GM23338 (cell line): ENCODE results near the gene MYO18B. TPM values are rescaled to one million over a fixed set of nuclear protein-coding genes. Genes with fewer than 3 reads are reported as not detected.

Experiments used
- ATAC-seq: fragments of 200-7000 bp; cut with Tn5 transposase; 3 replicates; pipeline ENCODE4 v1.9.1; 2020
- DNase-seq: peaks from one replicate; pipeline ENCODE4 v3.0.0-alpha.2; 2015; ENCODE audit warnings: low spot score
- H2AFZ ChIP-seq: fragments of 200-600 bp; sonication (generic); 2 replicates; pipeline ENCODE4 v1.8.0; 2016; ENCODE audit warnings: antibody characterized with exemption, mild to moderate bottlenecking, moderate library complexity
- H3F3A ChIP-seq: fragments of 200-600 bp; sonication (generic); replicated peaks from 2 replicates; pipeline ENCODE4 v1.8.0; 2017; ENCODE audit warnings: antibody characterized with exemption, mixed run types, low read depth
- H3K27ac ChIP-seq: fragments of 200-600 bp; sonication (generic); 2 replicates; pipeline ENCODE4 v1.6.1; 2016; ENCODE audit warnings: low read depth
- H3K27me3 ChIP-seq: fragments of 200-600 bp; sonication (generic); 2 replicates; pipeline ENCODE4 v1.8.0; 2016; ENCODE audit warnings: mild to moderate bottlenecking, mixed run types, moderate library complexity; ENCODE audit not compliant: insufficient read depth
- H3K36me3 ChIP-seq: fragments of 200-600 bp; sonication (generic); 2 replicates; pipeline ENCODE4 v1.8.0; 2016; ENCODE audit warnings: mild to moderate bottlenecking; ENCODE audit not compliant: insufficient read depth
- H3K4me1 ChIP-seq: fragments of 200-600 bp; sonication (generic); 2 replicates; pipeline ENCODE4 v1.8.0; 2016; ENCODE audit warnings: mild to moderate bottlenecking, moderate library complexity; ENCODE audit not compliant: insufficient read depth
- H3K4me2 ChIP-seq: fragments of 200-600 bp; sonication (generic); 2 replicates; pipeline ENCODE4 v1.7.1; 2017; ENCODE audit warnings: mixed run types
- H3K4me3 ChIP-seq: fragments of 200-600 bp; sonication (generic); 2 replicates; pipeline ENCODE4 v1.6.1; 2016; ENCODE audit warnings: mixed run types
- H3K79me2 ChIP-seq: fragments of 200-600 bp; sonication (generic); replicated peaks from 2 replicates; pipeline ENCODE4 v1.8.0; 2017; ENCODE audit warnings: mild to moderate bottlenecking; ENCODE audit not compliant: insufficient read depth
- H3K9me2 ChIP-seq: fragments of 200-600 bp; sonication (generic); 2 replicates; pipeline ENCODE4 v1.8.0; 2017; ENCODE audit not compliant: insufficient read depth
- H4K20me1 ChIP-seq: fragments of 200-600 bp; sonication (generic); replicated peaks from 2 replicates; pipeline ENCODE4 v1.8.0; 2017; ENCODE audit warnings: mild to moderate bottlenecking; ENCODE audit not compliant: insufficient read depth
- H3K27ac Mint-ChIP-seq: 2 replicates; pipeline ENCODE4 v1.8.0; 2020; ENCODE audit warnings: inconsistent platforms, mild to moderate bottlenecking, moderate library complexity, mixed read lengths
- H3K27me3 Mint-ChIP-seq: 3 replicates; pipeline ENCODE4 v1.8.0; 2022; ENCODE audit warnings: low read depth, mild to moderate bottlenecking, moderate library complexity, mixed read lengths, inconsistent platforms; ENCODE audit not compliant: insufficient read depth, poor library complexity
- H3K36me3 Mint-ChIP-seq: 3 replicates; pipeline ENCODE4 v1.8.0; 2021; ENCODE audit warnings: low read depth, mild to moderate bottlenecking, inconsistent platforms, moderate library complexity, mixed read lengths
- H3K4me1 Mint-ChIP-seq: 3 replicates; pipeline ENCODE4 v1.8.0; 2020; ENCODE audit warnings: mild to moderate bottlenecking, inconsistent platforms, mixed read lengths
- H3K4me3 Mint-ChIP-seq: 3 replicates; pipeline ENCODE4 v1.8.0; 2021; ENCODE audit warnings: moderate library complexity, mild to moderate bottlenecking, inconsistent platforms, mixed read lengths
- H3K9me3 Mint-ChIP-seq: 3 replicates; pipeline ENCODE4 v1.8.0; 2020; ENCODE audit warnings: moderate library complexity, mild to moderate bottlenecking, inconsistent platforms, mixed read lengths
- CREB1 ChIP-seq: fragments of 250-450 bp; sonication (Bioruptor Pico); IDR thresholded peaks from 2 replicates; pipeline ENCODE4 v1.5.0; 2020; ENCODE audit warnings: low read depth, mild to moderate bottlenecking, moderate library complexity
- CTCF ChIP-seq, 2 experiments: fragments of 200-600 bp in 1 of 2; sonication (generic) in 1 of 2; conservative IDR thresholded peaks; 2 replicates each; pipeline versions ENCODE4 v1.5.1 to v1.6.1; 2016 to 2017; ENCODE audit warnings: antibody characterized with exemption in 2 of 2, low read depth in 2 of 2, mild to moderate bottlenecking in 2 of 2, moderate library complexity in 1 of 2
- EZH2 ChIP-seq: fragments of 200-600 bp; sonication (generic); IDR thresholded peaks from one replicate; pipeline ENCODE4 v1.8.0; 2017; ENCODE audit warnings: antibody characterized with exemption, mild to moderate bottlenecking, low read depth; ENCODE audit not compliant: unreplicated experiment
- NANOG ChIP-seq: IDR thresholded peaks from 2 replicates; pipeline ENCODE4 v1.6.1; 2016; ENCODE audit warnings: antibody characterized with exemption, borderline replicate concordance
- REST ChIP-seq: IDR thresholded peaks from one replicate; pipeline ENCODE4 v1.6.1; 2018; ENCODE audit warnings: antibody characterized with exemption; ENCODE audit not compliant: unreplicated experiment
- ZNF114 ChIP-seq: fragments of 250-450 bp; sonication (Bioruptor Pico); IDR thresholded peaks from 2 replicates; pipeline ENCODE4 v1.5.0; 2020; ENCODE audit warnings: mild to moderate bottlenecking, moderate library complexity
- polyA plus RNA-seq: library from polyadenylated mRNA; unstranded; fragments of >200 nt; fragmentation: Nextera tagmentation; extraction: Ambion mirVana; gene quantifications from 2 replicates; pipeline ENCODE4 v1.2.1, GENCODE V29; 2016
- total RNA-seq: library from RNA; depleted of rRNA; stranded (reverse); fragments of >200 nt; shearing (Covaris generic); gene quantifications from 2 replicates; pipeline ENCODE4 v1.2.3, GENCODE V29; 2014

MYO18B gene
- total and polyA plus RNA-seq, 2 experiments from 2014 or later, result 0.36 to 0.45 TPM

GRCh38 chr22:25959818-25960774 lies 218.1 kb downstream of the MYO18B start:
- H3K4me1 ChIP-seq, result no peaks in the 10 kb centered on the region
- H3K9me2 ChIP-seq, result peaks cover 10% of the 10 kb centered on the region; the same call in 1 of the 2 replicates
- H3K4me2 ChIP-seq, result no peak overlapping the region
- DNase-seq (peak; percentile 58), ATAC-seq (peak; percentile 79)
- no peaks in the 10 kb centered on the region for H3F3A ChIP-seq
- H3K36me3 Mint-ChIP-seq, result peaks cover 4% of the 10 kb centered on the region; the same call in 1 of the 3 replicates
- no peaks in the 10 kb centered on the region for H4K20me1 ChIP-seq
- H3K27me3 ChIP-seq, result no peaks in the 10 kb centered on the region
- peaks cover 5% of the 10 kb centered on the region; the same call in 2 of the 3 replicates for H3K4me1 Mint-ChIP-seq
- H3K9me3 Mint-ChIP-seq, result peaks cover 10% of the 10 kb centered on the region; the same call in 2 of the 3 replicates
- H2AFZ ChIP-seq, result peak overlapping the region; percentile 32; the same call in 1 of the 2 replicates
- no peak overlapping the region for H3K27ac ChIP-seq
- no peak overlapping the region for H3K4me3 Mint-ChIP-seq
- H3K27ac Mint-ChIP-seq, result no peak overlapping the region
- TF ChIP-seq CTCF (conservative IDR thresholded peaks at IDR 0.05; ENCODE audit: low read depth in 2 of 2) (peak; percentile 36 to 51), CREB1 (CRISPR knock-in tag) (no peak)
- no peaks in the 10 kb centered on the region for H3K79me2 ChIP-seq
- H3K36me3 ChIP-seq, result no peaks in the 10 kb centered on the region
- H3K27me3 Mint-ChIP-seq, result peaks cover 9% of the 10 kb centered on the region
- H3K4me3 ChIP-seq, result no peak overlapping the region

GRCh38 chr22:25961699-25962098 lies 219.7 kb downstream of the MYO18B start:
- Mint-ChIP-seq H3K9me3 (peaks cover 10% of the 10 kb centered on the region; the same call in 2 of the 3 replicates), H3K36me3 (peaks cover 4% of the 10 kb centered on the region; the same call in 1 of the 3 replicates), H3K27ac (no peak overlapping the region), H3K27me3 (peaks cover 6% of the 10 kb centered on the region), H3K4me3 (no peak overlapping the region), H3K4me1 (peaks cover 14% of the 10 kb centered on the region)
- DNase-seq (no peak), ATAC-seq (no peak)
- H3K79me2 ChIP-seq, result no peaks in the 10 kb centered on the region
- H4K20me1 ChIP-seq, result no peaks in the 10 kb centered on the region
- peaks cover 10% of the 10 kb centered on the region; the same call in 1 of the 2 replicates for H3K9me2 ChIP-seq
- TF ChIP-seq REST (no peak), NANOG (no peak), ZNF114 (CRISPR knock-in tag) (no peak), CTCF (conservative IDR thresholded peaks at IDR 0.05; ENCODE audit: low read depth in 2 of 2) (no peak), EZH2 (no peak)
- no peaks in the 10 kb centered on the region for H3K36me3 ChIP-seq
- no peak overlapping the region for H3K4me2 ChIP-seq
- no peaks in the 10 kb centered on the region for H3K27me3 ChIP-seq
- H3F3A ChIP-seq, result no peaks in the 10 kb centered on the region
- H2AFZ ChIP-seq, result no peak overlapping the region
- H3K4me3 ChIP-seq, result no peak overlapping the region
- H3K4me1 ChIP-seq, result no peaks in the 10 kb centered on the region
- no peak overlapping the region for H3K27ac ChIP-seq
